Trophoblast cell (in vitro differentiated cells and primary cell): ENCODE data around the gene FBLIM1.

Source experiments
- DNase-seq, 2 donors: peaks; one replicate each; pipeline ENCODE4 v3.0.0-alpha.2; 2016
- H2AFZ ChIP-seq: 2 replicates; pipeline ENCODE4 v1.6.1; 2013; ENCODE audit warnings: low read length, moderate library complexity, mild to moderate bottlenecking; ENCODE audit not compliant: insufficient read depth, poor library complexity
- H2AK5ac ChIP-seq: 2 replicates; pipeline ENCODE4 v1.6.1; 2013; ENCODE audit warnings: mild to moderate bottlenecking, low read length
- H2BK120ac ChIP-seq: 2 replicates; pipeline ENCODE4 v1.6.1; 2013; ENCODE audit warnings: low read length, mild to moderate bottlenecking, moderate library complexity; ENCODE audit not compliant: insufficient read depth, poor library complexity
- H2BK12ac ChIP-seq: 2 replicates; pipeline ENCODE4 v1.6.1; 2013; ENCODE audit warnings: mild to moderate bottlenecking, low read length, moderate library complexity
- H2BK5ac ChIP-seq: 2 replicates; pipeline ENCODE4 v1.6.1; 2013; ENCODE audit warnings: low read length, low read depth, moderate library complexity, mild to moderate bottlenecking; ENCODE audit not compliant: poor library complexity
- H3K14ac ChIP-seq: 2 replicates; pipeline ENCODE4 v1.6.1; 2013; ENCODE audit warnings: mild to moderate bottlenecking, low read length
- H3K18ac ChIP-seq: 2 replicates; pipeline ENCODE4 v1.6.1; 2013; ENCODE audit warnings: mild to moderate bottlenecking, low read length
- H3K23ac ChIP-seq: 2 replicates; pipeline ENCODE4 v1.6.1; 2013; ENCODE audit warnings: low read length
- H3K27ac ChIP-seq: 2 replicates; pipeline ENCODE4 v1.5.1; 2013; ENCODE audit warnings: low read depth, mild to moderate bottlenecking, inconsistent platforms, low read length, moderate library complexity
- H3K27me3 ChIP-seq: 2 replicates; pipeline ENCODE4 v1.6.1; 2013; ENCODE audit warnings: inconsistent platforms, mild to moderate bottlenecking, low read length, moderate library complexity; ENCODE audit not compliant: insufficient read depth
- H3K36me3 ChIP-seq, 2 experiments: 1 replicate in 1 of 2; 2 replicates in 1 of 2; pipeline ENCODE4 v1.6.1; 2013; ENCODE audit warnings: low read length in 2 of 2, mild to moderate bottlenecking in 2 of 2, moderate library complexity in 1 of 2; ENCODE audit not compliant: insufficient read depth in 2 of 2, control insufficient read depth in 1 of 2
- H3K4ac ChIP-seq: 2 replicates; pipeline ENCODE4 v1.6.1; 2013; ENCODE audit warnings: low read depth, mild to moderate bottlenecking, low read length, moderate library complexity
- H3K4me1 ChIP-seq, 2 experiments: 1 replicate in 1 of 2; 2 replicates in 1 of 2; pipeline ENCODE4 v1.6.1; 2013; ENCODE audit warnings: low read length in 2 of 2, mild to moderate bottlenecking in 2 of 2, moderate library complexity in 1 of 2; ENCODE audit not compliant: insufficient read depth in 2 of 2, control insufficient read depth in 1 of 2
- H3K4me2 ChIP-seq: 2 replicates; pipeline ENCODE4 v1.6.1; 2013; ENCODE audit warnings: inconsistent platforms, mild to moderate bottlenecking, low read length, moderate library complexity
- H3K4me3 ChIP-seq: 2 replicates; pipeline ENCODE4 v1.5.1; 2013; ENCODE audit warnings: mild to moderate bottlenecking, low read depth, low read length, inconsistent platforms
- H3K79me1 ChIP-seq: one replicate; pipeline ENCODE4 v1.6.1; 2013; ENCODE audit warnings: low read length
- H3K79me2 ChIP-seq: 2 replicates; pipeline ENCODE4 v1.6.1; 2013; ENCODE audit warnings: low read length, mild to moderate bottlenecking; ENCODE audit not compliant: control insufficient read depth, insufficient read depth, poor library complexity
- H3K9ac ChIP-seq: 2 replicates; pipeline ENCODE4 v1.6.1; 2013; ENCODE audit warnings: mild to moderate bottlenecking, low read length
- H3K9me3 ChIP-seq: 2 replicates; pipeline ENCODE4 v1.6.1; 2013; ENCODE audit warnings: low read depth, mild to moderate bottlenecking, control low read depth, inconsistent platforms, low read length; ENCODE audit not compliant: insufficient read depth
- H4K12ac ChIP-seq: 2 replicates; pipeline ENCODE4 v1.6.1; 2013; ENCODE audit warnings: low read depth, mild to moderate bottlenecking, low read length, moderate library complexity
- H4K8ac ChIP-seq: 2 replicates; pipeline ENCODE4 v1.6.1; 2013; ENCODE audit warnings: low read depth, mild to moderate bottlenecking, low read length, moderate library complexity
- H4K91ac ChIP-seq: one replicate; pipeline ENCODE4 v1.6.1; 2013; ENCODE audit warnings: low read depth, mild to moderate bottlenecking, low read length, moderate library complexity
- WGBS: extraction: QIAGEN DNeasy Blood & Tissue Kit; methylation state at CpG from one replicate; pipeline ENCODE4 v1.1.7; 2013; ENCODE audit warnings: missing lambda C conversion rate; ENCODE audit not compliant: insufficient read length, insufficient coverage; ENCODE audit errors: extremely low coverage; 5-methylcytosine and 5-hydroxymethylcytosine counted together

The FBLIM1 gene

DNA sequence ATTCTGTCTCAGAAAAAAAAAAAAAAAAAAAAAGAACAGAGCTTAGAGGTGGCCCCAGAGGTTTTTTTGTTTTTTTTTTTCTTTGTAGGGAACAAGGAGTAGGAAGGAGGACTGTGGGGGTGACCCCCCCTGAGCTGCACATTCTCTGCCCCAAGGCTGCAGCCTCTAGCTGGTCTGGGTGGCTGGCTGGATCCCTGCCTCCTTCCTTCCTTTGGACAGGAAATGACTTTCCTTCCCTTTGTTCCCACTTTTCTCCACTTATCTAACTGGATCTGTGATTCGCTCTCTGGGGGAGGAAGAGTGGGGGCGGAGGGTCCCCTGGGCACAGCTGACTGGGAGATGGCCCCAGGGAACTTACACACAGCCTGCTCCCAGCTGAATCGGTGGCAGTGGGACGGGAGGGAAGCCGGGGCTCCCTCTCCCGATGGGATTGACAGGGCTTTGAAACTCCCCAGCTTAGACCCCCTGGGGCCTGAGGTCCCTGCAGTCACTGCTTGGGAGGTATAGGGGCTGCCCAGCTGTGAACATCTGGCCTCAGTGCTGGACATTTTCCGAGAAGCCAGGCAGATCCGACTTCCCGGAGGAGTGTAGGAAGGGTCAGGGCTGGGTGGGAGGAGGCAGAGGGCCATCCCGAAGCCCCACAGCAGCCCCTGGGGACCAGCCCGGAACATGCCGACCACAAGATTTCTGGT is 2.1 kb downstream of the FBLIM1 start:
- Histone ChIP-seq H3K9me3 (peaks cover 2% of the 10 kb centered on the region), H2BK120ac (peak overlapping the region; percentile 5), H3K23ac (no peak overlapping the region), H4K91ac (peak overlapping the region; percentile 41), H4K8ac (peak overlapping the region; percentile 5), H3K9ac (peak overlapping the region; percentile 54), H2AK5ac (no peak overlapping the region), H3K4me1 (peaks cover 14 to 29% of the 10 kb centered on the region in 2 experiments), H3K79me2 (peaks cover 23% of the 10 kb centered on the region), H3K14ac (peak overlapping the region; percentile 0), H3K27me3 (no peaks in the 10 kb centered on the region), H3K4ac (peak overlapping the region; percentile 93), H4K12ac (no peak overlapping the region), H2BK5ac (peak overlapping the region; percentile 0), H2AFZ (no peak overlapping the region), H3K27ac (peak overlapping the region; percentile 81), H3K36me3 (peaks cover 22 to 23% of the 10 kb centered on the region in 2 experiments), H3K4me2 (peak overlapping the region; percentile 68), H3K79me1 (peaks cover 27% of the 10 kb centered on the region), H3K4me3 (peak overlapping the region; percentile 54), H2BK12ac (peak overlapping the region; percentile 5), H3K18ac (peak overlapping the region; percentile 4)
- WGBS: no CpG with 5 or more reads among the region's 12 CpGs
- DNase-seq: peak; percentile 49 to 64

DNA sequence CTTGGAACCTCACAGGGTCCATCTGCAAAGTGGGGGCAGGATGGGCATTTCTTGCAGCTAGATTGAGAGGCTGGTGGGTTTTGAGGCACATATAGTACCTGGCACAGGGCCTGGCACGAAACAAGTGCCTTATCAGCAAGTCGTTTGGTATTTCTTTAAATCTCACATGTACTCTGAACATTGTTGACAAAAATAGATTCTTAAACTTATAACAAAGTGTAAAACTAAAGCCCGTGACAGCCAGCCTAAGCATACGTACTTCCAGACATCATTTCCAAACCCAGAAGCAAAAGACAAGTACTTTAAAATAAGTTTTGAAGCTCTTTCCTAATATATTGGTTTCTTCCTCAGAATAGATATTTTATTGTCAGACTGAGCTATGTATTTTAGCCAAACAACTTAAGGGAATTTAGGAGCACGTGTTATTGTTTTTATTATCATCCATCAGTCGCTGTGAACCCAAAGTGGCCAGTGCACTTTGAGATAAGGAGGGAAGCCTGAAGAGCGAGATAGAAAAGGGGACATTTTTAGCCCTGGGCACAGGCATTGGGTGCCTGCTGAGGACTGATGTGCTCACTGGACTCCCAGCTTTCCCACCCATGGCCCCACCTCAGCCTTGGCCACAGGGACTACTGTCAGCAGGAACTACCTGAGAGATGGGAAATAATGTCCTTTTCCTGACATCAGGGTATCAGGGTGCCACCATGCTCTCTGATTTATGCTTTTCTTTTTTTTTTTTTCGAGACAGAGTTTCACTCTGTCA is 3.0 kb downstream of the FBLIM1 start:
- H3K36me3 ChIP-seq: peaks cover 29 to 30% of the 10 kb centered on the region in 2 experiments
- H4K12ac ChIP-seq: no peak overlapping the region
- H3K4me1 ChIP-seq: peaks cover 14 to 29% of the 10 kb centered on the region in 2 experiments
- peak; percentile 64 to 65 for DNase-seq
- no peak overlapping the region for H2BK5ac ChIP-seq
- H4K8ac ChIP-seq: no peak overlapping the region
- peaks cover 23% of the 10 kb centered on the region for H3K79me2 ChIP-seq
- H3K79me1 ChIP-seq: peaks cover 27% of the 10 kb centered on the region
- no peak overlapping the region for H4K91ac ChIP-seq
- peak overlapping the region; percentile 7 for H3K18ac ChIP-seq
- peak overlapping the region; percentile 0 for H3K14ac ChIP-seq
- peaks cover 2% of the 10 kb centered on the region for H3K9me3 ChIP-seq
- no CpG with 5 or more reads among the region's 8 CpGs for WGBS
- peak overlapping the region; percentile 5 for H2BK120ac ChIP-seq
- peak overlapping the region; percentile 68 for H3K4me2 ChIP-seq
- H3K4ac ChIP-seq: peak overlapping the region; percentile 93
- H3K27ac ChIP-seq: no peak overlapping the region
- no peaks in the 10 kb centered on the region for H3K27me3 ChIP-seq
- no peak overlapping the region for H2BK12ac ChIP-seq
- no peak overlapping the region for H3K9ac ChIP-seq
- no peak overlapping the region for H3K4me3 ChIP-seq
- no peak overlapping the region for H2AK5ac ChIP-seq
- no peak overlapping the region for H3K23ac ChIP-seq
- H2AFZ ChIP-seq: no peak overlapping the region

GRCh38 chr1:15762546-15762945 is 4.0 kb downstream of the FBLIM1 start:
- peaks cover 10 to 25% of the 10 kb centered on the region in 2 experiments for H3K4me1 ChIP-seq
- peak; percentile 80 to 82 for DNase-seq
- no peaks in the 10 kb centered on the region for H3K9me3 ChIP-seq
- no peak overlapping the region for H3K4me2 ChIP-seq
- H2BK5ac ChIP-seq: no peak overlapping the region
- no peak overlapping the region for H3K18ac ChIP-seq
- H2BK120ac ChIP-seq: no peak overlapping the region
- no peak overlapping the region for H3K4me3 ChIP-seq
- peaks cover 23% of the 10 kb centered on the region for H3K79me2 ChIP-seq
- WGBS: no CpG with 5 or more reads among the region's 10 CpGs
- no peaks in the 10 kb centered on the region for H3K27me3 ChIP-seq
- H4K8ac ChIP-seq: no peak overlapping the region
- no peak overlapping the region for H3K9ac ChIP-seq
- no peak overlapping the region for H2AK5ac ChIP-seq
- no peak overlapping the region for H2AFZ ChIP-seq
- H3K14ac ChIP-seq: no peak overlapping the region
- H4K91ac ChIP-seq: no peak overlapping the region
- H3K36me3 ChIP-seq: peaks cover 36 to 40% of the 10 kb centered on the region in 2 experiments
- H3K4ac ChIP-seq: peak overlapping the region; percentile 29
- no peak overlapping the region for H2BK12ac ChIP-seq
- H3K27ac ChIP-seq: no peak overlapping the region
- H3K23ac ChIP-seq: no peak overlapping the region
- H3K79me1 ChIP-seq: peaks cover 24% of the 10 kb centered on the region
- no peak overlapping the region for H4K12ac ChIP-seq

DNA sequence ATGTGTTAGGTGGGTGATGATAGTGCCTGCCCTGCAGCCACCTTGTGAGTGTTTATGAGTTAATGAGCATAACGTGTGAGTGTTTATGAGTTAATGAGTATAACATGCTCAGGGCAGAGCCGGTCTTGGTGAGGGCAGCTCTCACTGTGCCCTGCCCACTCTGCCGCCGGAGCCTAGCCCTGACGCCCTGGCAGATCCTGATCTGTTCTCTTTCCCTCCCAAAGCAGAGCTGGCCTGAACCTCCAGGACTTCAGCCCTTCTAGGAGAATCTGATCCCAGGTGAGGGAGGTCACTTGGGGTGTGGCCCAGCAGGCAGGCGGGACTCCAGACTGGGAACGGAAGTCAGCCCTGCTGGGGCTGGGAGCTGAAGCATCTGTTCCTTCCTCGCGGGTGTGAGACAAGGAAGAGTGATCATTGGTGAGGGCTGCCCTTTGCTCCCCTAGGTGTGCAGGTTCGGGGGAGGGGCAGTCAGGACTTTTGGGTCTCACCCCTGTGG is 5.7 kb downstream of the FBLIM1 start:
- H2AK5ac ChIP-seq: no peak overlapping the region
- no peak overlapping the region for H4K91ac ChIP-seq
- H2BK12ac ChIP-seq: no peak overlapping the region
- H3K79me2 ChIP-seq: peaks cover 12% of the 10 kb centered on the region
- H3K4me1 ChIP-seq: peaks cover 10 to 18% of the 10 kb centered on the region in 2 experiments
- peak overlapping the region; percentile 23 for H2AFZ ChIP-seq
- peak overlapping the region; percentile 5 for H4K8ac ChIP-seq
- peak overlapping the region; percentile 24 for H2BK5ac ChIP-seq
- H4K12ac ChIP-seq: no peak overlapping the region
- peaks cover 12% of the 10 kb centered on the region for H3K79me1 ChIP-seq
- no peak overlapping the region for H3K4me2 ChIP-seq
- H3K36me3 ChIP-seq: peaks cover 52 to 56% of the 10 kb centered on the region in 2 experiments
- H3K9ac ChIP-seq: no peak overlapping the region
- WGBS: no CpG with 5 or more reads among the region's 10 CpGs
- H3K27me3 ChIP-seq: no peaks in the 10 kb centered on the region
- H3K18ac ChIP-seq: peak overlapping the region; percentile 11
- no peak overlapping the region for H3K4me3 ChIP-seq
- no peak for DNase-seq
- H3K9me3 ChIP-seq: no peaks in the 10 kb centered on the region
- no peak overlapping the region for H3K27ac ChIP-seq
- H3K23ac ChIP-seq: no peak overlapping the region
- peak overlapping the region; percentile 50 for H3K4ac ChIP-seq
- H2BK120ac ChIP-seq: no peak overlapping the region
- no peak overlapping the region for H3K14ac ChIP-seq
